ENCODE results near the gene CUL4B. TPM values are rescaled to one million over a fixed set of nuclear protein-coding genes. Genes with fewer than 3 reads are reported as not detected.

CUL4B gene
- total RNA-seq, 4 donors from 2014 or later = 42.2 to 60.2 (median 52.3) TPM

DNA sequence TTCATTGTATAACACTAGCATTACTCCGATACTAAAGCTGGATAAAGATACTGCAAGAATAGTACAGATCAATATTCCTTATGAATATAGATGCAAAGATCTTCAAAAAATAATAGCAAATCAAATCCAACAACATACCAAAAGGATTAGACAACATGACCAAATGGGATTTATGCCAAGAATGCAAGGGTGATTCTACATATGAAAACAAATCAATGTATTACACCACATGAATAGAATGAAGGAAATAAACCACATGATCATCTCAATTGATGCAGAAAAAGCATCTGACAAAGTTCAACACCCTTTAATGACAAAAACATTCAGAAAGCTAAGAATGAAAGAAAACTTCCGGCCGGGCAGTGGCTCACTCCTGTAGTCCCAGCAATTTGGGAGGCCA is 42.8 kb downstream of the CUL4B start:
- H3K36me3 ChIP-seq = no peaks in the 10 kb centered on the region
- no peak for ATAC-seq
- no peak overlapping the region for H3K4me3 ChIP-seq
- 89 to 93% methylated on average over 1 to 2 of the region's 3 CpGs for WGBS, 2 donors (ENCODE audit: low coverage in 1 of 2)
- H3K27me3 ChIP-seq = no peaks in the 10 kb centered on the region
- TF ChIP-seq POLR2AphosphoS5 (IDR thresholded peaks at IDR 0.05) (no peak), EP300 (IDR thresholded peaks at IDR 0.05) (no peak), POLR2A (IDR thresholded peaks at IDR 0.05) (no peak)
- TF ChIP-seq, protein P1, sequence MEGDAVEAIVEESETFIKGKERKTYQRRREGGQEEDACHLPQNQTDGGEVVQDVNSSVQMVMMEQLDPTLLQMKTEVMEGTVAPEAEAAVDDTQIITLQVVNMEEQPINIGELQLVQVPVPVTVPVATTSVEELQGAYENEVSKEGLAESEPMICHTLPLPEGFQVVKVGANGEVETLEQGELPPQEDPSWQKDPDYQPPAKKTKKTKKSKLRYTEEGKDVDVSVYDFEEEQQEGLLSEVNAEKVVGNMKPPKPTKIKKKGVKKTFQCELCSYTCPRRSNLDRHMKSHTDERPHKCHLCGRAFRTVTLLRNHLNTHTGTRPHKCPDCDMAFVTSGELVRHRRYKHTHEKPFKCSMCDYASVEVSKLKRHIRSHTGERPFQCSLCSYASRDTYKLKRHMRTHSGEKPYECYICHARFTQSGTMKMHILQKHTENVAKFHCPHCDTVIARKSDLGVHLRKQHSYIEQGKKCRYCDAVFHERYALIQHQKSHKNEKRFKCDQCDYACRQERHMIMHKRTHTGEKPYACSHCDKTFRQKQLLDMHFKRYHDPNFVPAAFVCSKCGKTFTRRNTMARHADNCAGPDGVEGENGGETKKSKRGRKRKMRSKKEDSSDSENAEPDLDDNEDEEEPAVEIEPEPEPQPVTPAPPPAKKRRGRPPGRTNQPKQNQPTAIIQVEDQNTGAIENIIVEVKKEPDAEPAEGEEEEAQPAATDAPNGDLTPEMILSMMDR (IDR thresholded peaks at IDR 0.05) = no peak
- no peaks in the 10 kb centered on the region for H3K9me3 ChIP-seq
- no peaks in the 10 kb centered on the region for H3K4me1 ChIP-seq
- no peak overlapping the region for H3K27ac ChIP-seq

DNA sequence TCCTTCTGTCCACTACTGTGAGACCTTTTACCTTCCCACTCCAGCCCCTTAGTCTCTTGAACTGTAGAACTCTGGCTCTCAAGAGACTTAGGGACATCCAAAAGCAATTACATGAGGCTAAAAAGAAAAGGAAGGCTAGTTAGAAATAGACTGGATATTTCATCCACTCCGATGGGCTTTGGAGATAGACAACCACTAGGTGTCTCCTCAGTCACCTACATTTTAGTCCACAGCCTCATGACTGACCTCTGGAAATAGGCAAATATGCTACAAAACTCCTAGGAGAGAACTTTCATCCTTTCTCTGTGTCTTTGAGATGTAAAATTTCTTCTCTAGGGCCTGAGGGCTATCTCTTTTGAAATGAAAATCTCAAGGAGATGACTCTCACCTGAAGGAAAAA is 46.5 kb downstream of the CUL4B start:
- H3K27ac ChIP-seq = no peak overlapping the region
- H3K4me3 ChIP-seq = no peak overlapping the region
- no peaks in the 10 kb centered on the region for H3K36me3 ChIP-seq
- no peaks in the 10 kb centered on the region for H3K9me3 ChIP-seq
- H3K27me3 ChIP-seq = no peaks in the 10 kb centered on the region
- WGBS, 2 donors (ENCODE audit: low coverage in 1 of 2) = 29% methylated on average over 1 of the region's 1 CpG; no CpG with 5 or more reads in 1 of the 2 donors
- no peak for ATAC-seq
- TF ChIP-seq EP300 (IDR thresholded peaks at IDR 0.05) (no peak), POLR2A (IDR thresholded peaks at IDR 0.05) (no peak), POLR2AphosphoS5 (IDR thresholded peaks at IDR 0.05) (no peak)
- TF ChIP-seq, protein P1 (IDR thresholded peaks at IDR 0.05) = no peak
- no peaks in the 10 kb centered on the region for H3K4me1 ChIP-seq

DNA sequence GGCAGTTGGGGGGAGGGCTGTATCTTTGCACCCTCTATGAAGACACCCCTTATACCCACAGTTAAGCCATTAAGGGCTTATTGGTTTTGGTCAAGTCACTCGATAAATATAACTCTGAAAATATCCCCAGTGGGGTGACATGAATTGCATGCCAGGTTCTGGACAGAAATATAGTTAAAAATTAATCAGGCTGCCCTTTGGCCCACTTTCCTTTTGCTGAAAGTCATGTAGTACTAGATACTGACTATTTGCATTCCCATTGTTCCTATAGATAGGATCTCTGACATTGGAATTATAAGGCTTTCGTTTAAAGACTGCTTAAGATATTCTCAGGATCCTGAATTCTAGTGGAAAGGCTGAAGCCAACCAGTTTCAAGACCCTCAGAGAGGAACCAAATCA is 48.1 kb downstream of the CUL4B start:
- 50 to 70% methylated on average over 1 of the region's 2 CpGs for WGBS, 2 donors (ENCODE audit: low coverage in 1 of 2)
- Histone ChIP-seq H3K4me3 (no peak overlapping the region), H3K36me3 (no peaks in the 10 kb centered on the region), H3K4me1 (no peaks in the 10 kb centered on the region), H3K9me3 (no peaks in the 10 kb centered on the region), H3K27ac (no peak overlapping the region), H3K27me3 (no peaks in the 10 kb centered on the region)
- no peak for ATAC-seq
- no peak for TF ChIP-seq POLR2AphosphoS5 (IDR thresholded peaks at IDR 0.05)
- no peak for TF ChIP-seq POLR2A (IDR thresholded peaks at IDR 0.05)
- TF ChIP-seq EP300 (IDR thresholded peaks at IDR 0.05) = no peak
- TF ChIP-seq, protein P1 (IDR thresholded peaks at IDR 0.05) = no peak

DNA sequence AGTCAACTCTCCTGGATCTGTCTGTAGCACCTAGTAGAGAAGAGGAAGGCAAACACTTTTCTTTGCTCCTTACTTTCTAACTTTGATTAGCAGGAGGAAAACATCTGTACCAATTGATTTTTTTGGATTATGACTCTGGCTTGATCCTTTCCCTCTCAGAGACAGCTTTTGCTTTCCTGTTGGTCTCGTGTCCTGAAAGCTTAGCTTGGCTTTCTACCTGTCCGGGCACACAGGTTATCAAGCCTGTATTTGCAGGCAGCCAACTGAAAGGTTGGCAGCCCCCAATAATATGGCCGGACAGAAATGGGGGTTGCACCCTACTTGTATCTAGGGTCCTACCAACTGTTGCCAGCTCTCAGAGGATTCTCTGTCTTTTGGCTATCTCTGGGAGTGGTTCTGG is 48.5 kb downstream of the CUL4B start:
- no peak overlapping the region for H3K4me3 ChIP-seq
- no peak for ATAC-seq
- no peaks in the 10 kb centered on the region for H3K27me3 ChIP-seq
- TF ChIP-seq, protein P1 (IDR thresholded peaks at IDR 0.05) = no peak
- TF ChIP-seq EP300 (IDR thresholded peaks at IDR 0.05) (no peak), POLR2AphosphoS5 (IDR thresholded peaks at IDR 0.05) (no peak), POLR2A (IDR thresholded peaks at IDR 0.05) (no peak)
- H3K9me3 ChIP-seq = no peaks in the 10 kb centered on the region
- no peaks in the 10 kb centered on the region for H3K4me1 ChIP-seq
- no peak overlapping the region for H3K27ac ChIP-seq
- no peaks in the 10 kb centered on the region for H3K36me3 ChIP-seq
- 77% methylated on average over 3 of the region's 3 CpGs; no CpG with 5 or more reads in 1 of the 2 donors for WGBS, 2 donors (ENCODE audit: low coverage in 1 of 2)

DNA sequence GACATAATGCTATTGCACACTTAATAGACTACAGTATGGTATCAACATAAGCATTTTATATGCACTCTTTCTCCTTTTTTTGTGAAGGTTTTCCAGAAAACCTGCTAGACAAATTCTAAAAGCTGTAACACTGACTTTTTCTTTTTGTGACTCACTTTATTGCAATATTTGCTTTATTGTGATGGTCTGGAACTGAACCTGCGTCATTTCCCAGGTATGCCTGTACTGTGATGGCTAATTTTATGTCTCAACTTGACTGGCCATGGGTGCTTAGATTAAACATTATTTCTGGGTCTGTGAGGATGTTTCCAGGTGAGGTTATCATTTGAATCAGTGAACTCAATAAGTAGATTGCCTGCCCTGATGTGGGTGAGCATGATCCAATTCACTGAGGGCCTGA is 56.2 kb downstream of the CUL4B start:
- H3K27me3 ChIP-seq = no peaks in the 10 kb centered on the region
- TF ChIP-seq POLR2A (IDR thresholded peaks at IDR 0.05) = no peak
- TF ChIP-seq EP300 (IDR thresholded peaks at IDR 0.05) = no peak
- TF ChIP-seq POLR2AphosphoS5 (IDR thresholded peaks at IDR 0.05) = no peak
- TF ChIP-seq, protein P1 (IDR thresholded peaks at IDR 0.05) = no peak
- H3K27ac ChIP-seq = no peak overlapping the region
- 64 to 100% methylated on average over 1 of the region's 1 CpG for WGBS, 2 donors (ENCODE audit: low coverage in 1 of 2)
- H3K9me3 ChIP-seq = no peaks in the 10 kb centered on the region
- no peaks in the 10 kb centered on the region for H3K36me3 ChIP-seq
- ATAC-seq = no peak
- no peak overlapping the region for H3K4me3 ChIP-seq
- H3K4me1 ChIP-seq = no peaks in the 10 kb centered on the region
